ENCODE measurements around the gene MPZL2.

DNA sequence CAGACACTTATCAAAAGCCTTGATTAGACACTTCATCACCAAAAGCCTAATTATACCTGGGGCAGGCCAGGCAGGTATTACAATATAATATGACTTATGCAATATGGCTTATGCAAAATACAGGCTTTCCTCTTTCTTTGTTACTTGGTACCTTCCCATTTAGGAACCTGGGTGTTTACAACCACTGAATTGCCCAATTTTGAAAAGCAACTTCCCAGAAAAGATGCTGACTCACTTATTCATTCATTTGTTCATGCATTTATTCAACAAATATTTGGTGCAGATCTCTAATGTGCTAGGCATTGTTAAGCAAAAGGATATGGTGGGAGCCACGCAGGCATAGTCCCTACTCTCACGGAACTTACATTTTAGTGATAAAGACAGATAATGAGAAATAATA is 25.7 kb downstream of the MPZL2 start:
- TF ChIP-seq CTCF (IDR thresholded peaks at IDR 0.05 in 4 of 5, conservative IDR thresholded peaks at IDR 0.05 in 1 of 5) (no peak), POLR2A (IDR thresholded peaks at IDR 0.05) (no peak)

All from gastrocnemius medialis (tissue), 4 donors.